Embryonic facial prominence (tissue), 1 donor: ENCODE results near the gene EXOSC1.
"Not testable (repeated sequence)": the region's sequence is repeated elsewhere in the genome, so short reads cannot be mapped to it uniquely, and the experiment has no call there.

ENCODE experiments used
- DNase-seq: peaks from one replicate; pipeline ENCODE4 v3.0.0-alpha.2; 2016; ENCODE audit errors: extremely low spot score

Gene EXOSC1

GRCh38 chr10:97408496-97408992 lies 37.3 kb downstream of the EXOSC1 start:
- no peak for DNase-seq

GRCh38 chr10:97407952-97408248 lies 37.9 kb downstream of the EXOSC1 start:
- DNase-seq: no peak

GRCh38 chr10:97407211-97407951 lies 38.4 kb downstream of the EXOSC1 start:
- DNase-seq: peak; percentile 73

- DNase-seq: not testable (repeated sequence)
Observed at GRCh38 chr10:97406483-97406882, 39.3 kb downstream of the EXOSC1 start.

- no peak for DNase-seq
Observed at GRCh38 chr10:97406064-97406463, 39.7 kb downstream of the EXOSC1 start.

- no peak for DNase-seq
Observed at GRCh38 chr10:97404044-97404443, 41.8 kb downstream of the EXOSC1 start.

GRCh38 chr10:97401455-97401919 lies 44.3 kb downstream of the EXOSC1 start:
- no peak for DNase-seq

- DNase-seq: peak; percentile 98
Observed at GRCh38 chr10:97400665-97401454, 44.9 kb downstream of the EXOSC1 start, which contains the start of gene RRP12. RRP12 (minus strand) TSS chr10:97401340; CDS start chr10:97401231, 109 bp downstream.

- DNase-seq: no peak
Observed at GRCh38 chr10:97399843-97400545, 45.8 kb downstream of the EXOSC1 start.

- no peak for DNase-seq
Observed at GRCh38 chr10:97396056-97396455, 49.8 kb downstream of the EXOSC1 start.

- DNase-seq: no peak
Observed at GRCh38 chr10:97393034-97393573, 52.7 kb downstream of the EXOSC1 start.

- DNase-seq: no peak
Observed at GRCh38 chr10:97390091-97390490, 55.7 kb downstream of the EXOSC1 start.

GRCh38 chr10:97388152-97388551 lies 57.7 kb downstream of the EXOSC1 start:
- no peak for DNase-seq
